ACHN (cell line): Measurements from ENCODE around the gene BBLN.

Experiments
- DNase-seq: peaks from one replicate; pipeline ENCODE4 v3.0.0-alpha.2; 2015
- in situ Hi-C: cut with HindIII; loops from 2 replicates; pipeline ENCODE4 v1.10.0; 2017; ENCODE audit warnings: low sequenced_read_pairs, low pct_ligation_motif_present, low pct_unique_long_range_greater_than_20kb

Gene BBLN

GRCh38 chr9:128203024-128203706, 43.1 kb downstream of the BBLN start, which contains the start of gene DNM1:
Gene DNM1 (plus strand): TSS chr9:128203379. CDS start chr9:128203471, 92 bp downstream.
- in situ Hi-C loops, result no loop called here
- peak; percentile 66 for DNase-seq

- in situ Hi-C loops, result no loop called here
Observed at GRCh38 chr9:128203707-128204551, 43.9 kb downstream of the BBLN start.

GRCh38 chr9:128204858-128205257, 44.8 kb downstream of the BBLN start:
- DNase-seq, result no peak
- in situ Hi-C loops, result no loop called here

More at GRCh38 chr9:128203707-128204551, 43.9 kb downstream of the BBLN start:
- peak; percentile 48 for DNase-seq

GRCh38 chr9:128205296-128205944, 45.4 kb downstream of the BBLN start:
- no peak for DNase-seq
- in situ Hi-C loops, result no loop called here

- in situ Hi-C loops, result no loop called here
- DNase-seq, result no peak
Observed at GRCh38 chr9:128206484-128206883, 46.4 kb downstream of the BBLN start.

GRCh38 chr9:128206916-128207910, 47.1 kb downstream of the BBLN start:
- DNase-seq, result no peak
- in situ Hi-C loops, result no loop called here

- in situ Hi-C loops, result no loop called here
- DNase-seq, result no peak
Observed at GRCh38 chr9:128208386-128208785, 48.3 kb downstream of the BBLN start.

GRCh38 chr9:128208946-128209669, 49.0 kb downstream of the BBLN start:
- in situ Hi-C loops, result no loop called here
- DNase-seq, result no peak

- in situ Hi-C loops, result no loop called here
- DNase-seq, result peak; percentile 87
Observed at GRCh38 chr9:128211186-128211980, 51.3 kb downstream of the BBLN start.

- DNase-seq, result no peak
- in situ Hi-C loops, result no loop called here
Observed at GRCh38 chr9:128211981-128212281, 51.9 kb downstream of the BBLN start.
